GM20000 (cell line): ENCODE results near the gene COMT.

Experiments used
- DNase-seq: peaks from one replicate; pipeline ENCODE4 v3.0.0; 2012; ENCODE audit warnings: low spot score
- TF ChIP-seq, protein P1 (sequence below): IDR thresholded peaks from 2 replicates; pipeline ENCODE4 v1.5.1; 2012; ENCODE audit warnings: mild to moderate bottlenecking, control low read depth; ENCODE audit errors: extremely low read depth, missing control alignments

The COMT gene

DNA sequence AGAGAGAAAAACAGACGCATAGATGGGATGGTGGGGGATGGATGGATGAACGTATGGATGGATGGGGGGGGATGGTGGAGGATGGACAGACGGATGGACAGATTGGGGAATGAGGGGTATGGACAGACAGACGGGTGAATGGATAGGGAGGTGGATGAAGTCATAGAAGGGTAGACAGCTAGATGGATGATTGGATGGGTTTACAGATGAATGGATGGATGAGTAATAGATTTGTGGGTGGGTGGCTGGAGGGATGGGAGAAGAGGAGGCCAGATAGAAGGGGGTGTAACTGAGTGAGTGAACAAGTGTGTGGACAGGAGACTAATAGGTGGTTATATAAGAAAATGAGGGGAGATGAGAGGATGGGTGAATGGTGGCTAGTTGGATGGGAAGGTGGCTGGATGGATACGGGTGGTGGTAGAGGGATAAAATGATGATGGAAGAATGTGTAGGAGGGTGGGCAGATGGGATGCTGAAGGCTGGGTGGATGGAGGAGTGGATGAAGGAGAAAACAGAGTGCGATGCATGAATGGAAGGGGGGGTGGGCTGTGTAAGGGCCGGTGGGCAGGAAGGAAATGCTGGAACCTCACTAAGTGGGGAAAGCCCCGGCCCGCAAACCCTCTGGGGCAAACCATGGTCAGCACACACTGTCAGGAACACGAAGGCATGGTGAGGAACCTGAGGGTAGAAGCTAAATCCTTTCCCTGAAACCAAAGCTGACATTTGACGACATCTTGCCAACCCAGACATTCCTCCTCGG, 53.5 kb downstream of the COMT start:
- TF ChIP-seq, protein P1, sequence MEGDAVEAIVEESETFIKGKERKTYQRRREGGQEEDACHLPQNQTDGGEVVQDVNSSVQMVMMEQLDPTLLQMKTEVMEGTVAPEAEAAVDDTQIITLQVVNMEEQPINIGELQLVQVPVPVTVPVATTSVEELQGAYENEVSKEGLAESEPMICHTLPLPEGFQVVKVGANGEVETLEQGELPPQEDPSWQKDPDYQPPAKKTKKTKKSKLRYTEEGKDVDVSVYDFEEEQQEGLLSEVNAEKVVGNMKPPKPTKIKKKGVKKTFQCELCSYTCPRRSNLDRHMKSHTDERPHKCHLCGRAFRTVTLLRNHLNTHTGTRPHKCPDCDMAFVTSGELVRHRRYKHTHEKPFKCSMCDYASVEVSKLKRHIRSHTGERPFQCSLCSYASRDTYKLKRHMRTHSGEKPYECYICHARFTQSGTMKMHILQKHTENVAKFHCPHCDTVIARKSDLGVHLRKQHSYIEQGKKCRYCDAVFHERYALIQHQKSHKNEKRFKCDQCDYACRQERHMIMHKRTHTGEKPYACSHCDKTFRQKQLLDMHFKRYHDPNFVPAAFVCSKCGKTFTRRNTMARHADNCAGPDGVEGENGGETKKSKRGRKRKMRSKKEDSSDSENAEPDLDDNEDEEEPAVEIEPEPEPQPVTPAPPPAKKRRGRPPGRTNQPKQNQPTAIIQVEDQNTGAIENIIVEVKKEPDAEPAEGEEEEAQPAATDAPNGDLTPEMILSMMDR = no peak

DNA sequence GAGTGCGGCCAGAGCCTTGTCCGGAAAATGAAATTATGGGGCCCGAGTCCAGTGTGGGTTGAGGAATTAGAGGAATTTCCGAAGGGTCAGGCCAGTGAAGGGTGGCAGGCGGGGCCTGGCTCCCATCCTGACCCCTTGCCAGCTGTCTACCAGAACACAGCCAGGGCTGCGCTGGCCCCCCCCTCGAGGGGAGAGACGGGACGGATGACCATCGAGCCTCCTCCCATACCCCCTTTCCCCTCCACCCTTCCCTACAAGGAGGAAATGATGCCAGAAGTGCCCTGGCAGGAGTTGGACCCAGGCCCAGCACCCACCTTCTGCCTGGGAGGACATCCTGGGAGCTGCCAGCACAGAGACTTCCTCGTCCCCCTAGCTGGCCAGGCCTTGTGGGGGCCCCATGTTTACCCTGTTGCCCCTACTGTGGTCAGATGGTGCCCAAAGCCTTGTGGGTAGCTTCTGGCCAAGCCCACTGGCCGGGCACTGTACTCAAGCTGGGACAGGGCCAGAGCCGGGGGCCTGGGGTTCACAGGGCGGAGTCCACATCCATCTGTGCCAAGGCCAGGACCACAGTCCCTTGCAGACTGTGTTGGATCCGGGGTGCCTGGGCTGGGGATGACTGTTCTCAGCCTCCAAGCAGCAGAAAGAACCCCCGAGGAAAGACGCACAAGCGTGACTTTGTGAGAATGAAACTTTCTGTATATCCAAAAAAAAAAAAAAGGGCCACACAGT, 54.2 kb downstream of the COMT start:
- TF ChIP-seq, protein P1 = no peak
- no peak for DNase-seq

More for the DNA sequence above, 53.5 kb downstream of the COMT start:
- DNase-seq = no peak

DNA sequence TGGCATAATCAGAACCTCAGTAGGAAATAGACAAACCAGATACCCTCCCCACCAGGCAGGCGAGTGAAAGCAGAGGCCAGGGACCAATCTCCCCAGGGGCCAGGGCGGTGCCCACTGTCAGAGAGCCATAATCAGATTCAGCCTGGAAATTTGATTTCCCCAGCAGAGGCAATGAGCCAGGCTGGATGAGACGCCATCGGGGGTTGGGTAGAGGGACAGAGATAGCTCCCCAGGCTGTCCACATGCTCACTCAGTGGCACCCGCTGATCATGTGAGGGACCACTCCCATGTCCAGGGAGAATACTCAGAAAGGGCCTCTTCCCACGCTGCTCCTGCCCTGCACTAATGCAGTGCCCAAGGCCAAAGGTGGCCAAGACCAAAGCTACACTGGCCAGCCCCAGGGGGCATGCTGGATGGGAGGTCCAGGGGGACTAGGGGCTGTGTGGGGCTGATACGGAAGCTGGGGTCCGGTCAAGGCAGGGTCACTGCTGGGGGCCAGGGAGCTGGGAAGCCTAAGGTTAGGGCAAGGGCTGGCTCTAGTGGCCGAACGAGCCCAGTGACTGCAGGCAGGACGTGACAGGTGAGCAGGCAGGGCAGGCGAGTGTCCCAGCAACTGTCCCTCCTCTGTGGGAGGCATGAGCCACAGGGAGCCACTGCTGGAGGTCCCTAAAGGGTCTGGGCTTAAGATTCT, 55.3 kb downstream of the COMT start:
- TF ChIP-seq, protein P1 = no peak

DNA sequence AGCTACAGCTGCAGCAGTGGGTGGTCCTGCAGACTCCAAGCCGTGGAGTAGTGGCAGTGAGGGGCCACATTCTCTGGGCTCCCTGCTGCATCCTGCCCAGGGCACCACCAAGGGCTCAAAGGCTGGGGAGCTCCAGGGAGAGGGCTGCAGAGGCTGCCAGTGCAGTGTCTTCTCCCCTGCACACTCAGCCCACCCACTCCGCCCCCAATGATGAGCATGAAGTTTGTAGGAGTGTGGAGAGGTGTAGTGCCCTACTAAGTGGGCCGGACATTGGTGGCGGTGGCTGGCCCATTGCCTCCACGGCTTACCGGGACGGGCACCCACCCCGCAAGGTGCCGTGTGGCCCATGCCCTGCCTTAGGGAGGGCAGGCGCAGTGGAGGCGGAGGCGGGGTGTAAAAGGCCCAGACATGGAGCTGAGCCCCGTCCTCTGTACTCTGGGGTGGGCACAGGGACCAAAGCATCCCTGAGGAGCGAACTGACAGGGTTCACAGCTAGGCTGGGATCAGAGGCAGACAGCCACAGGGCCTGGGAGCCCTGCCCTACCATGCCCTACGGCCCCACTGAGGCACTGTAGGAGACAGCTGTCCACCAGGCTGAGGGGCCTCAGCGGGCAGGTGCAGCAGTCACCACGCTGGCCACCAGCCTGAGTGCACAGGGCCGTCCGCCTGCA, 56.1 kb downstream of the COMT start:
- no peak for DNase-seq
- TF ChIP-seq, protein P1 = no peak

More for the DNA sequence above, 55.3 kb downstream of the COMT start:
- no peak for DNase-seq

DNA sequence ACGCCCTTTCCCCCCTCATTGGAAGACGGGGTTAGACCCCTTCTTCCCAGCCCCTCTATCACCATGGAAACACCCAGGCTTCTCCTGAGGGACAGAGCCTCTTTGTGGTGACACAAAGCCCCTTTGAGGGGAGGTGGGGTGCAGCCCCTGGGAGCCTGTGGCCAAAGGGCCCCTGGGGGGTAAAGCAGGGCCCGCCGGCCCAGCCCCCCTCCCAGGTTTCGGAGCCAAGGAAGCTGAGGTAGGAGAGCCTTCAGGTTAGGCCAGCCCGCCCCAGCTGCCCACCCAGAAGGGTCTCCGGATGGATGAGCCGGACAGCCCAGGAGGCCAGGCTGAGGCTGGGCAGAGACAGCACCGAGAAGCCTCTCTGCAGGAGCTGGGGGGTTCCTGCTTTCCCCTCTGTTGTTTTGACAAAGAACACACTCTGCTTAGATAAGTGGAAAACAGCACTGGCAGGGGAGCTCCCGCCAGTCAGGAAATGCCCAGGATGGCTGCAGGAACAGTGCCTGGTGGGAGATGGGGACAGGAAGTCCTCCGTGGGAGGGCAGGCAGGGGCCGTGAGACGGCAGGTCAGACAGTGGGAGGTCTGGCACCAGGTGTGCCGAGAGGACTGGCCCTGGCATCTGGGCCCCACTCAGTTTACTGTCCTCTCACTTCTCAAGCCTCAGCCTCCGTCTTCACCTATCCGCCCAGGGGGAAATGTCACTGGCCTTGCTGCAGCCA, 56.8 kb downstream of the COMT start:
- DNase-seq = no peak
- TF ChIP-seq, protein P1 = no peak

DNA sequence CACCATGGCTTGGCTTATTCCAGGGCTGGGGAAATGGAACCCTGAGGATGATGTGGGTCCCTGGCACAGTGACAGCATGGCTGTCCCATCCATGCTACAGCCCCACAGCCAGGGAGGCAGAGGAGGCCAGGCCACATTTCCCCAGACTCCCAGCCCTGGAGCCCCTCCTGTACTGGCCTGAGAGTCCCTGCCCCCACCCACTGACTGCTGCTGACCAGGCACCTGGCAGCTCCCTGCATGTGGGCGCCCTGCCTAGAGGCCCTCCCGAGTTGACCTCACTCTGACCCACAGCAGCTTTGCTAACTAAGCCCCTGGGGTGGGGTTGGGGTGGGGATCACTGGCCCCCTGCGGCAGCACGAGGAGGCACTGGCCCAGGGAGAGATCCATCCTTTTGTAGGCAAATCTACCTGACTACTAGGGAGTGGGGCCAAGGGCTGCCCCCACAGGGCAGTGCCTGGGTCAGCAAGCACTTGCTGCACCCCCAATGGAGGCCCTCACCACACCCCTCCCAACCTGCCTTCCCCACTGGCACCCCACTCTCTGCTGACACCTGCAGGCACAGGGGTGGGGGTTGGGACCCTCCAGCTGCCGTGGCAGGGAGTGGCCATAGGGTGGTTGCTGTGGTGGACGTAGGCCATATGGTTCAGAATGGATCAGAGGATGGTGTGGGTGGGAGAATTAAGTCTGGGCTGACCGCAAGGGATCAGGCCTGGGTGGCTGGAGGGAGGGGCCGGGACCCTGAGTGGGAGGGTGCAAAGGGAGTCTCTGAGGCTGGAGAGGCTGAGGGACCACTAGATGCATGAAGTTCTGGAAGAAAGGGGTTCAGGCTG, 57.6 kb downstream of the COMT start:
- no peak for DNase-seq
- TF ChIP-seq, protein P1 = no peak
